ENCODE results near the gene CYP17A1. TPM values are rescaled to one million over a fixed set of nuclear protein-coding genes. Genes with fewer than 3 reads are reported as not detected.
"Not testable (repeated sequence)": the region's sequence is repeated elsewhere in the genome, so short reads cannot be mapped to it uniquely, and the experiment has no call there.

CYP17A1 gene
- total and polyA plus RNA-seq, 4 donors: 0.39 to 3.7 (median 1.6) TPM

DNA sequence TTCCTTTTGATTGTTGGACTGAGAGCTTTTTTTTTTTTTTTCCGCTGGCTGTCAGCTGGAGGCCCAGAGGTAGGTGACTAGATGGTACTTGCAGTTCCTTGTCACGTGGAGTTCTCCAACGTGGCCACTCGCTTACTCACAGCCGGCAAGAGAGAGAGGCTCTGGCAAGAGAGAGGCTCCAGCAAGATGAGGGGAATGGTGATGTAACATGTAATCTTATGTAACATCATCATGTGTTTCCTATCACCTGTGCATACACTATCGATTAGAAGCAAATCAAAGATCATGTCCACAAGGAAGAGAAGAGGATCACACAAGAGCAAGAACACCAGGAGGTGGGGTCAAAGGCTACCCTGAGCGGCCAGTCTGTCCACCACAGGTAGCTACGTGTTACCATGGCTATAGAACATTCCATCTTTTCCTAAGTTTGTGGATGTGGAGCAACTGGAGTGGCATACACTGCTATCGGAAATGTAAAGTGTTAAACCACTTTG lies 12.9 kb upstream of the CYP17A1 start:
- DNase-seq (no peak), ATAC-seq (ENCODE audit: insufficient read depth, low FRiP score) (no peak)
- 67 to 81% methylated on average over 9 of the region's 9 CpGs for WGBS, 2 donors
- TF ChIP-seq, protein P1, sequence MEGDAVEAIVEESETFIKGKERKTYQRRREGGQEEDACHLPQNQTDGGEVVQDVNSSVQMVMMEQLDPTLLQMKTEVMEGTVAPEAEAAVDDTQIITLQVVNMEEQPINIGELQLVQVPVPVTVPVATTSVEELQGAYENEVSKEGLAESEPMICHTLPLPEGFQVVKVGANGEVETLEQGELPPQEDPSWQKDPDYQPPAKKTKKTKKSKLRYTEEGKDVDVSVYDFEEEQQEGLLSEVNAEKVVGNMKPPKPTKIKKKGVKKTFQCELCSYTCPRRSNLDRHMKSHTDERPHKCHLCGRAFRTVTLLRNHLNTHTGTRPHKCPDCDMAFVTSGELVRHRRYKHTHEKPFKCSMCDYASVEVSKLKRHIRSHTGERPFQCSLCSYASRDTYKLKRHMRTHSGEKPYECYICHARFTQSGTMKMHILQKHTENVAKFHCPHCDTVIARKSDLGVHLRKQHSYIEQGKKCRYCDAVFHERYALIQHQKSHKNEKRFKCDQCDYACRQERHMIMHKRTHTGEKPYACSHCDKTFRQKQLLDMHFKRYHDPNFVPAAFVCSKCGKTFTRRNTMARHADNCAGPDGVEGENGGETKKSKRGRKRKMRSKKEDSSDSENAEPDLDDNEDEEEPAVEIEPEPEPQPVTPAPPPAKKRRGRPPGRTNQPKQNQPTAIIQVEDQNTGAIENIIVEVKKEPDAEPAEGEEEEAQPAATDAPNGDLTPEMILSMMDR (IDR thresholded peaks at IDR 0.05; ENCODE audit: control extremely low read depth, extremely low read depth): no peak
- H3K27me3 ChIP-seq (ENCODE audit: control insufficient read depth in 3 of 3, insufficient read depth in 3 of 3, low read length in 2 of 3): no peaks in the 10 kb centered on the region
- H3K27ac ChIP-seq (ENCODE audit: low read depth in 1 of 2, low read length in 1 of 2): no peak overlapping the region
- no peak overlapping the region for H3K4me3 ChIP-seq
- H3K4me1 ChIP-seq (ENCODE audit: control insufficient read depth in 5 of 5, insufficient read depth in 5 of 5, low read length in 5 of 5): no peaks in the 10 kb centered on the region
- H3K36me3 ChIP-seq (ENCODE audit: control insufficient read depth in 4 of 4, insufficient read depth in 4 of 4, low read length in 4 of 4): peaks cover 0 to 3% (median 0%) of the 10 kb centered on the region in 4 donors
- no peaks in the 10 kb centered on the region for H3K9me3 ChIP-seq (ENCODE audit: control insufficient read depth in 4 of 4, insufficient read depth in 3 of 4, low read length in 3 of 4)
- no peak overlapping the region for H3K9ac ChIP-seq (ENCODE audit: insufficient read depth in 1 of 2, low read length in 2 of 2)

DNA sequence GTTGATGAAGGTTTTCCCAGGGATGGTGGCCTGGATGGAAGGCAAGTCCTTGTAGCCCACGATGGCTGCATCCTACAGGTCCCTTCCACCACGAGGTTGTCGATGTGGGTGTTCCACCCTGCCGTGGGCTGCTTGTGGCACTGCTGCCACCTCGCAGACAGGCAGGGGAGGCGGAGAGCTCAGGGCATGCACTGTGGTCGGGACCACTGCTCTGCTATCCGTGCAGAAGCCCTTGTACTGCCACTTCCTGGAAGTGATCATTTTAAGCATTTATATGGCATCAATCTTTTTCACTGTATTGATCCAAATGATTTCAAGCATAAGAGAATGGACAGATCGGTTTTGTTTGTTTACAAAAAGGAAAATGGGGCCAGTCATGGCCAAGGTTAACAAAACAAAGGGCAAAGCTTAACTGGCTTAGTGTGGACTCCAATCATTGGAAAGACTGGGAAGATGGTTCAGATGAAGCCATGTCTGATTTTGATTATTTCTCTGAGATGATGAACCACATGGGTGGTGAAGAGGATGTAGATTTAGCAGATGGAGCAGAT lies 8.2 kb upstream of the CYP17A1 start:
- H3K9me3 ChIP-seq (ENCODE audit: control insufficient read depth in 4 of 4, insufficient read depth in 3 of 4, low read length in 3 of 4): no peaks in the 10 kb centered on the region
- H3K4me3 ChIP-seq: no peak overlapping the region
- 84 to 95% methylated on average over 9 of the region's 9 CpGs for WGBS, 2 donors
- no peaks in the 10 kb centered on the region for H3K27me3 ChIP-seq (ENCODE audit: control insufficient read depth in 3 of 3, insufficient read depth in 3 of 3, low read length in 2 of 3)
- H3K36me3 ChIP-seq (ENCODE audit: control insufficient read depth in 4 of 4, insufficient read depth in 4 of 4, low read length in 4 of 4): no peaks in the 10 kb centered on the region
- ATAC-seq (ENCODE audit: insufficient read depth, low FRiP score): no peak
- TF ChIP-seq, protein P1 (IDR thresholded peaks at IDR 0.05; ENCODE audit: control extremely low read depth, extremely low read depth): no peak
- H3K9ac ChIP-seq (ENCODE audit: insufficient read depth in 1 of 2, low read length in 2 of 2): no peak overlapping the region
- peaks cover 0 to 2% (median 0%) of the 10 kb centered on the region in 5 donors for H3K4me1 ChIP-seq (ENCODE audit: control insufficient read depth in 5 of 5, insufficient read depth in 5 of 5, low read length in 5 of 5)
- no peak overlapping the region for H3K27ac ChIP-seq (ENCODE audit: low read depth in 1 of 2, low read length in 1 of 2)
- DNase-seq: no peak

DNA sequence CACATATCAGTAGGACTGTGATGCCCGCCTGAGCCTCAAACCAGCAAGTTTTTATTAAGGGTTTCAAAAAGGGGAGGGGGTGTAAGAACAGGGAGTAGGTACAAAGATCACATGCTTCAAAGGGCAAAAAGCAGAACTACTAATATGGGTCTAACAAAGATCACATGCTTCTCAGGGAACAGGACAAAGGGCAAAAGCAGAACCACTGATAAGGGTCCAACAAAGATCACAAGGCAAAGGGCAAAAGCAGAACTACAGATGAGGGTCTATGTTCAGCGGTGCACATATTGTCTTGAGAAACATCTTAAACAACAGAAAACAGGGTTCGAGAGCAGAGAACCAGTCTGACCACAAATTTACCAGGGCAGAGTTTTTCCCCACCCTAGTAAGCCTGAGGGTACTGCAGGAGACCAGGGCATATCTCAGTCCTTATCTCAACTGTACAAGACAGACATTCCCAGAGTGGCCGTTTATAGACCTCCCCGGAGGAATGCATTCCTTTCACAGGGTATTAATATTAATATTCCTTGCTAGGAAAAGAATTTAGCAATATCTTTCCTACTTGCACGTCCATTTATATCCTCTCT lies 7.1 kb upstream of the CYP17A1 start:
- H3K27ac ChIP-seq (ENCODE audit: low read depth in 1 of 2, low read length in 1 of 2); H3K9ac ChIP-seq (ENCODE audit: insufficient read depth in 1 of 2, low read length in 2 of 2); H3K27me3 ChIP-seq (ENCODE audit: control insufficient read depth in 3 of 3, insufficient read depth in 3 of 3, low read length in 2 of 3); H3K9me3 ChIP-seq (ENCODE audit: control insufficient read depth in 4 of 4, insufficient read depth in 3 of 4, low read length in 3 of 4); DNase-seq; H3K4me3 ChIP-seq; H3K36me3 ChIP-seq (ENCODE audit: control insufficient read depth in 4 of 4, insufficient read depth in 4 of 4, low read length in 4 of 4); H3K4me1 ChIP-seq (ENCODE audit: control insufficient read depth in 5 of 5, insufficient read depth in 5 of 5, low read length in 5 of 5); ATAC-seq (ENCODE audit: insufficient read depth, low FRiP score): not testable (repeated sequence)
- WGBS, 2 donors: 88 to 91% methylated on average over 6 of the region's 6 CpGs

DNA sequence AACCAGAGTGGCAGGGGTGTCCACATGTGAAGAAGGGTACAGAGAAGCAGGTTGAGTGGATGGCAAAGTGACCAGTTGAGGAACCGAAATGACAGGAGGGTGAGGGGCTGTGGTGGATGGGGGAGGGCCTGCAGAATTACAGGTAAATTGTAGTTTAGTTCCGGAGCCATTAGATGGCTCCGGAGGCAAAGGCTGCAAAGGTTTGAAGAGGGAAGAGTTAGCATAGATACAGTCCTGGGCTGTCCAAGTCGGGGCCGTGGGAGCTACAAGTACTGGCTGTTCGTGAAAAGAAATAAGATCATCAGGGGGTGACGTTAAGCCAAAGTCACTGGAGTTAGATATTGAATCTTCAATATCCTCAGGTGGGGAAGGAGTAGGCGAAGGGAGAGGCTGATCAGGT lies 5.9 kb upstream of the CYP17A1 start:
- H3K9ac ChIP-seq (ENCODE audit: insufficient read depth in 1 of 2, low read length in 2 of 2); H3K36me3 ChIP-seq (ENCODE audit: control insufficient read depth in 4 of 4, insufficient read depth in 4 of 4, low read length in 4 of 4); H3K4me3 ChIP-seq; H3K4me1 ChIP-seq (ENCODE audit: control insufficient read depth in 5 of 5, insufficient read depth in 5 of 5, low read length in 5 of 5); H3K9me3 ChIP-seq (ENCODE audit: control insufficient read depth in 4 of 4, insufficient read depth in 3 of 4, low read length in 3 of 4); H3K27ac ChIP-seq (ENCODE audit: low read depth in 1 of 2, low read length in 1 of 2); ATAC-seq (ENCODE audit: insufficient read depth, low FRiP score); DNase-seq; H3K27me3 ChIP-seq (ENCODE audit: control insufficient read depth in 3 of 3, insufficient read depth in 3 of 3, low read length in 2 of 3): not testable (repeated sequence)
- WGBS, 2 donors: 66 to 82% methylated on average over 8 of the region's 8 CpGs
